Femur (tissue), 1 donor: Measurements from ENCODE around the gene NFATC1.

Experiments
- DNase-seq: peaks from one replicate; pipeline ENCODE4 v3.0.0-alpha.2; 2017

The NFATC1 gene

DNA sequence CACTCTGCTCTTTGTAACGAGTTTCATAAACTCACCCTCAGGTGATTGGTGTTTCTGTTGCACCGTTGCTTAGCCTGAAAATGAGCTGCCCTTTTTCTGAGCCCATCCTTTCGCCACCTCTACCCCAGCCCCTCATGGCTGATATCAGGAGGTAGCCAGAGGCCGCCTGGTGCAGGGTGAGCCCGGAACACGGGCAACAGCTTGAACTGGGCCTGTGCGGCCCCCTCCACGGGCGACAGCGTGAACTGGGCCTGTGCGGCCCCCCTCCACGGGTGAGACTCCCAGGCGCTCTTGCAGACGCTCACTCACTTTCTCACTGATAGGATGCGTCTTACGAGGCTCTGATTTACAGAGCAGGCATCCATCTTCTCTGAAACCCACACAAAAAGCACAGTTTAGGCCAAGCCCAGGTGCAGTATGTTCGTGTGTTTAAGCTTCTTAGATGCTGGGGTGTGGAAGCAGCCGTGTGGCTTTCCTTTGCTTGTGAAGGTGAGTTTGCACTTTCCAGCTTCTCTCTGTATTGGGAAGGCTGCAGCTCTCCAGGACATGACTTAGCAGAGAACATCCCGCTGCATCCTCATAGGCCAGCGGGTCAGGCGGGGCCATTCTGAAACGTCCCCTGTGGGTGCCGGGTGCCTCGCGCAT is 83.5 kb downstream of the NFATC1 start:
- DNase-seq, result peak; percentile 11

DNA sequence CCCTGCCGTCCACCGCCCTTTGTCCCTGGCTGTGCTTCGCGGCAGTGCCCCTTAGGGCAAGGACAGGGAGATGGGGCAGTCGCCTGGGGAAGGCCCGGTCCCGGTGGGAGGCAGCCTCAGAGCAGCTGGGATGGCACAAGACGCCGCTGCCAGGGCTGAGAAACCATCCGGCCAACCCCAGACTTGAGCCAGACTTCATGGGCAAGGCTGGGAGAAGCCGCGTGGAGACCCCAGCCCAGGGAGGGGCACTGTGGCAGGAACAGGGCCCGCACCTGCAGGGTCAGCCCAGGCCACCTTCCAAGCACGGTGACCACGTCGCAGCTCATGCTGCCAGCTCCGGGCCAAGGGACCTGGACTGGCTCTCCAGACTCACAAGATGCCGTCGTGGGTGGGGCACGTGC is 84.0 kb downstream of the NFATC1 start:
- DNase-seq, result peak; percentile 25

DNA sequence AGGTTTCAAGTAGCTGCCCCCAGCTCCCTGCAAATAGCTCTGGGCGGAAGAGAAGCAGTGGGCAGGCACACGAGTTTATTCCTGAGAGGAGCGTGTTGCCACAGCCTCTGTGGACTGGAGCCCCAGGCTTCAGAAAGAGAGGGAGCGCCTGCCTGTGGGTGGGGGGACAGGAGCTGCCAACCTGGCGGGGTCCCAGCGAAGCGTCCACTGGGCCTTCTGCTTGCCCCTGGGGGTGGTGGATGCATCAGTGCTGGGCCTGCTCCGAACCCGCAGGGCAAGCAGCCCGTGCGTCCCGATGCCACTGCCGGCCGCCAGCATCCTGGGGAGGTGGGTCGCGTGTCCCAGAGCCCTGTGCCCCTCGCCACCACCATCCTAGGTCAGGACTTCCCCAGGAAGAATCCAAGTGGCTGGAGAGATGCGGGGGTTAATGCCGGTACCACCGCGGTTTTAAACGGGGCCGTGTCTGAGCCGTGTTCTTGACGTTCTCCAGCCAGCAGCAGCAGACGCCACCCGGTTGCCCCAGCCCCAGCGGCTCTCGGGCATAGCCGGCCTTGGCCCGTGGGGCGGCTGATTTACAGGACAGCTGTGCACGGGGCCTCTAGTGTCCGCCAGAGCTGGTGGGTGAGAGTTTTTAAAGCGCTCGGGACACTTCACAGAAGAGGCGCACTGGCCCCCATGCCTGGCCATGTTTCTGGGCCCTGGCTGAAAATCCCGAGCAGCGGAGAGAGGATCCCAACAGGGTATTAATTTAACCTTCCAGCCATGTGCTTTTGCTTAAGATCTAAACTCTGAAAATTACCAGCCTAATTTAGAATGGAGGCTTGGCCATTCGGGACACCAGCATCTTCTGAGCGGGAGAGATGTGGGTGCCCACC is 84.7 kb downstream of the NFATC1 start:
- DNase-seq, result peak; percentile 32

DNA sequence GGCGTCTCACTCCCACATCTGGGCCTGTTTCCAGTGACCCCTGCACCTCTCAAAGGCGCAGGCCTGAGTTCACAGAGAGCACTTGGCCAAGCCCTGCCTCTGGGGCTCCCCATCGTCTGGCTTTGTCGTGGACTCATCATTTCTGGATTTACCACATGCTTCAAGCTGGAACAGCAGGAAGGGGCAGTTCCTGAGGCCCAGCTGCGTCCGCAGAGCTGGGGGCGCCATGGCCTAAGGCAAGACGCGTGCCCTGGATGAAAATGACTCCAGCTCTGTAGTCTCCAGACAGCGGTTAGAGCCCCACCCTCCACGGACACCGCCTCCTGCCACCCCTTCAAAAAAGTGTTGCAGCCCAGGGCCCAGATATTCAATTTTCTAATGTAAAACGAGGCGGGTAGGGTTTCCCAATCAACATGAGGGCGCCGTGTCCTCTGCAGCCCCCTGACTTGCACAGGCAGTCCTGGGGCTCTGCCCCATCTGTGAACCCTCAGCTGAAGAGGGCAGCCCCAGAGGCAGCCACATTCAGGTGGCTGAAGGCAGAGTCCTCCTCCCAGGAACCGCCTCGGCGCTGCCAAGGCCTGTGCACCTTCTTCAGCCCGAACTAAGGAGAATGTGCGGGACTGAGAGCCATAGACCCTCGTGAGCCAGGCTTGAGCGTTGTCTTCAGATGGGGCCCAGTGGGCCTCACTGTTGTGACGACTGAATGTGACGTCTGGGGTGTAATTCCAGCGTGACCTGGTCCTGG is 85.5 kb downstream of the NFATC1 start:
- DNase-seq, result peak; percentile 26

DNA sequence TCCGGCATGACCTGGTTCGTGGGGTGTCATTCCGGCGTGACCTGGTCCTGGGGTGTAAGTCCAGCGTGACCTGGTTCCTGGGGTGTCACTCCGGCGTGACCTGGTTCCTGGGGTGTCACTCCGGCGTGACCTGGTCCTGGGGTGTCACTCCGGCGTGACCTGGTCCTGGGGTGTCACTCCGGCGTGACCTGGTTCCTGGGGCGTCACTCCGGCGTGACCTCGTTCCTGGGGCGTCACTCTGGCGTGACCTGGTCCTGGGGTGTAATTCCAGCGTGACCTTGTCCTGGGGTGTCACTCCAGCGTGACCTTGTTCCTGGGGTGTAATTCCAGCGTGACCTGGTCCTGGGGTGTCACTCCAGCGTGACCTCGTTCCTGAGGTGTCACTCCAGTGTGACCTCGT is 87.7 kb downstream of the NFATC1 start:
- peak; percentile 8 for DNase-seq

DNA sequence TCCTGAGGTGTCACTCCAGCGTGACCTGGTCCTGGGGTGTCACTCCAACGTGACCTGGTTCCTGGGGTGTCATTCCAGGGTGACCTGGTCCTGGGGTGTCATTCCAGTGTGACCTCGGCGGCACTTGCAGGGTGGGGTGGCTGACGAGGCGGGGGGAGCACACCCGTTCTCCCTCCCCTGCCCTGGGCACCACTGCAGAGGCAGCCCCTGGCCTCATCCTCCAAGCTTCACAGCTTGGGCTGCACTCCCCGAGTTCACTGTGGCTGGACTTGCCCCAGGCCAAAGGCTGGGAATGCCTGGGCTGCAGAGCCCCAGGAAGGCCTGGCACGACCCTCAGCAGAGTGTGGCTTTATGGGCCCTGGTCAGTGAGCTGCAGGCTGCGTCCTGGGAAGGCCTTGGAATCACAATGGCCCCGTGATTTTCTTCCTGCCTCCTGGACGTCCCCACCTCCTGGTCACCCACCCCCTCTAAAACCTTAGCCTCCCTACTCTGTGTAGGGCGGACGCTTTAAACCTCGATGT is 88.3 kb downstream of the NFATC1 start:
- peak; percentile 22 for DNase-seq

DNA sequence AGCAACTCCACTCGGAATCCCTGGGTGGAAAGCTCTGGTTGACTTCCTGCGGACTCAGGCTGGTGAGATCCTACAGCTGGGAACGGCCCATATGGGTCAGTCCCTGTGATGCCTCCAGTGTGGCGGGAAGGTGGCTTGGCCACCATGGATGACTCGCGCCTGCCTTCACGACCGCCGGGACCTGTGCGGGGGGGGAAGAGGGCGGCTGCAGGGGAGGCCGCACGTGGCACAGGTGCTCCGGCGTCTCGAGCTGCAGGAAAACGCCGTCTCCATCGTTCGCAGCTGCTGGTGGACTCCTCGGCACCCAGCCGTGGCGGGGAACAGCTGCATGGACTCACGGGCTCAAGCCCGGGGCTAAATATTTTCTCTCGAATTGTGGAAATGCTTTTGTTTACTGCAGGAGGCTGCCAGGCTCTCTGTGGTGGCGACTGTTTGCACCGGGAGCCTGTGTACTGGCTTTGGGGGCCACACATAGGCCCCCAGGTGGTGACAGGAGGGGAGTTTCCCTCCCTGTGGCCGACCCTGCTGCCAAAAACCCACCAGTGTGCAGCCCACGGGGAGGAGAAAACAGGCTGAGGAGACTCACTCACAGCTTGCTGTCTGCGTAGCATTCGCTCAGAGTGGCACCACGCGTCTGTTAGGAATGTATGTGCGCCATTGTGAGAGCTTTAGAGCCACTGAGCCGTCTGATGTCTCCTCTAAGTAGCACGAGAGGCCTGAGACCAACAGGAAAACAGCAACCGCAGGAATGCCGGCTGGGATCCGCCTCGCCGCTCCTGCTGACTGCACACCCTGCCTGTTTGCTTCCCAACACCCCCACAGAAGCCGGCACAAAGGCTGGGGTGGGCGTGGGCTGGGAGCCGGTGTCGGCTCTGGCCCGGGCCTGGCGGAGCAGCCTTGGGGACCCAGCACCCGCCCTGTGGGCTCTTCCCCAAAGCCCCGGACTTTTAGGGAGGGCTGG is 89.2 kb downstream of the NFATC1 start:
- peak; percentile 86 for DNase-seq

DNA sequence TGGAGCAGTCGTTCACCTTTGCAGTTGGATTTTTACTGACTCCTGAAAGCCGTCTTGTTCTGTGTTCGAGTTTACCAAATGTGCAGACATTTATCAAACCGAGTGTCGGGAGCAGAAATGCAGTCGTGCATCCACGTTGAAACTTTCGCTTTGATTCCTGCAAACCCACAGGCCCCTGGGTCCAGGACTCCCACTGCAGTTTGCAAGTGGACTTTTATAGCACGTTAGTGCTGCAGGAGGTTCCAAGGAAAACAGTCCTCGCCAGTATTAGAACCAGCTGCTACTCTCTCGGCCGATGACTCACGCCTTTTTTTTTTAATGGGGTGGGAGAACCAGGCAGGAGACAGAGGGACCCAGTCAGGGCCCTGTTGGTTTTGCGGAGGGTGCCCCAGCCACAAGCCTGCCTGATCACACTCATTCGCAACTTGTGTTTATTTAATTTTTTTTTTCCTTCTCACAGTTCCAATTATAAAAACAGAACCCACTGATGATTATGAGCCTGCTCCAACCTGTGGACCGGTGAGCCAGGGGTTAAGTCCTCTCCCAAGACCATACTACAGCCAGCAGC is 90.1 kb downstream of the NFATC1 start:
- DNase-seq, result peak; percentile 77

DNA sequence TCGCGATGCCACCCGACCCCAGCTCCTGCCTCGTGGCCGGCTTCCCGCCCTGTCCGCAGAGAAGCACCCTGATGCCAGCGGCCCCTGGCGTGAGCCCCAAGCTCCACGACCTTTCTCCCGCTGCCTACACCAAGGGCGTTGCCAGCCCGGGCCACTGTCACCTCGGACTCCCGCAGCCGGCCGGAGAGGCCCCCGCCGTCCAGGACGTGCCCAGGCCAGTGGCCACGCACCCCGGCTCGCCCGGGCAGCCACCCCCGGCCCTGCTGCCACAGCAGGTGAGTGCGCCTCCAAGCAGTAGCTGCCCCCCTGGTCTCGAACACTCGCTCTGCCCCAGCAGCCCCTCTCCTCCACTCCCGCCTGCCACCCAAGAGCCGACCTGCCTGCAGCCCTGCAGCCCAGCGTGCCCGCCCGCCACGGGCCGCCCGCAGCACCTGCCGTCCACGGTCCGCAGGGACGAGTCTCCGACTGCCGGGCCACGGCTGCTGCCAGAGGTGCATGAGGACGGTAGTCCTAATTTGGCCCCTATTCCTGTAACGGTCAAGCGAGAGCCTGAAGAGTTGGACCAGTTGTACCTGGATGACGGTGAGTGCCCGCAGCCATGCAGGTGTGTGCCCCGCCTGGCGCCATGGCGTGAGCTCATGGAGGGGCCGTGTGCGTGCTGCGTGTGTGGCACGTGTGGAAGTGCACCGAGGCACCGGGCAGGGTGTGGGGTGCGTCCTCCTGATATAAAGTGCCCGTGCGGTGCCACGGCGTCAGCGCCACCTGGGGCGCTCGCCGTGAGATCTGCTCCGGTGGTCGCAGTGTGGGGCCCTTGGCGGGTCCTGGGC is 90.8 kb downstream of the NFATC1 start:
- peak; percentile 31 for DNase-seq

DNA sequence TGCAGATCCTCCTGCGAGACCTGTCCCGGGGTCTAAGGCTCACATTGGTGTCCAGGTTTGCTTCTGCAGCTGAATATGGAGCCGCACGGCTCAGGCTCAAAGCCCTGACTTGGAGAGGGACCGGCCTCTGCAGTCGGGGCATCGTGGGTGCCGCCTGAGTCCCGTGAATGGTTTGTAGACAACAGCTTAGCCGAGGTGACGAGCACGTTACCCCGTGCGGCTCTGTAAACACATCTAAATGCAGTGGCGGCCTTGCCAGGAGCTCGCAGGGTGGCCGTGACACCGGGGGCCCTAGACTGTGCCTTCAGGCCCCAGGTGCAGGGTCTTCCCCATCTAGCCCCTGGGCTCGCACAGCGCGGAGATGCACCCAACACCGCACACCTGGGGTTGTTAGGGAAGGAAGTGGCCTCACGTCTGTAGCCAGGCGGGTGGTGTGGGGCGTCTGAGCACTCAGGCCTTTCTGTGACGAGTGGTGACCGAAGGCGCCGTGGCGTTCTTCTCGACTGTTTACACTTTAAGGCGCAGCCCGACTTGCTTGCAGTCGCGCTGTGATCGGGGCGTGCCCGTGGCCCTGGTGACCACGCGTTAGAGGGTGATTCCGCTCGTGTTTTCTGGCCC is 91.6 kb downstream of the NFATC1 start:
- DNase-seq, result peak; percentile 21

DNA sequence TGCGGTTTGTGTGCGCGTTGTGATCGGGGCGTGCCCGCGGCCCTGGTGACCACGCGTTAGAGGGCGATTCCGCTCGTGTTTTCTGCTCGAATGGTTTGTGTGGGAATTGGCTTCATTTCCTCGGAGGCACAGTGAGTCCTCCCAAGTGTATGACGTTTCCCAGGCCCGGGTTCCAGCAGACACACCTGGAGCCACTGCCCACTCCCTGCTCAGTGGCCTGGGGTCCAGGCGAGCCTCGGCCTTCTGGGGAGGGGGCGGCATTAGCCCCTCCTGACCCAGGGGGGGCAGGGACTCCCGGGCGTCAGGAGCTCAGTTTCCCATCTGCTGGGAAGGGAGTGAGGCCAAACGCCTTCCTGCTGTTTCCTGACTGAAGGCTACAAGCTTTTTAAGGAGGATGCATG is 92.1 kb downstream of the NFATC1 start:
- DNase-seq, result peak; percentile 20

DNA sequence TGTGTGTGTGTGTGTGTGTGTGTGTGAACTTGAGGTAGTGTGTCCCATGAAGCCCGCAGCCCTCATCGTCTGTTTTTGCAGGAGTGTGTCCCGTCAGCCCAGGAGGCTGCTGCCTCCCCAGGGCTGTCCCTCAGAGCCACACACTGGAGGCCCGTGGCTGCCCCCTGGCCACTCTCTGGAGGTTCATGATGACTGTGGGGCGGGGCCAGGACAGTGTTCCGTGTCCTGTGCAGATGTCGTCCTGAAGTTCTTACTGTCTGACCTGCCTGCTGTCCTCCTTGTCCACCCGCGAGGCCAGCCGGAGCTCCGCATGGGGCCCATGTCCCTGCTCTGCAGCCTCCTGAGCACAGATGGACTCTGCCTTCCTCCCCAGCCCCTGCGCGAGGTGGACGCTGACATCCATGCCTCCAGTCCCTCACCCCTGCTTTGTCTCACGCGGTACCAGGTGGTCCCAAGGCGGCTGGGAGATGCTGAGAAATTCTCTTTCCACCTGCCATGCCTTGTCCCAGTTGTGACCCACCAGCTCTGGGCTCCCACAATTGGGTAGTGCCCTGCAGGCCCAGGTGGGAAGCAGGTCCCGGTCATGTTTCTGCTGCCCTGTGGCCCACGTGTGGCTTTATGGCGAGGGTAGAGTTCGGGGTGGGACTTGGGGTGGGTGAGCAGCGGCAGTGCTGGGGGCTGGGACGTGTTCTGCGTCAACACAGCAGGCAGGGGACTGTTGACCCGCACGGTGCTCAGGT is 92.8 kb downstream of the NFATC1 start:
- DNase-seq, result peak; percentile 21

DNA sequence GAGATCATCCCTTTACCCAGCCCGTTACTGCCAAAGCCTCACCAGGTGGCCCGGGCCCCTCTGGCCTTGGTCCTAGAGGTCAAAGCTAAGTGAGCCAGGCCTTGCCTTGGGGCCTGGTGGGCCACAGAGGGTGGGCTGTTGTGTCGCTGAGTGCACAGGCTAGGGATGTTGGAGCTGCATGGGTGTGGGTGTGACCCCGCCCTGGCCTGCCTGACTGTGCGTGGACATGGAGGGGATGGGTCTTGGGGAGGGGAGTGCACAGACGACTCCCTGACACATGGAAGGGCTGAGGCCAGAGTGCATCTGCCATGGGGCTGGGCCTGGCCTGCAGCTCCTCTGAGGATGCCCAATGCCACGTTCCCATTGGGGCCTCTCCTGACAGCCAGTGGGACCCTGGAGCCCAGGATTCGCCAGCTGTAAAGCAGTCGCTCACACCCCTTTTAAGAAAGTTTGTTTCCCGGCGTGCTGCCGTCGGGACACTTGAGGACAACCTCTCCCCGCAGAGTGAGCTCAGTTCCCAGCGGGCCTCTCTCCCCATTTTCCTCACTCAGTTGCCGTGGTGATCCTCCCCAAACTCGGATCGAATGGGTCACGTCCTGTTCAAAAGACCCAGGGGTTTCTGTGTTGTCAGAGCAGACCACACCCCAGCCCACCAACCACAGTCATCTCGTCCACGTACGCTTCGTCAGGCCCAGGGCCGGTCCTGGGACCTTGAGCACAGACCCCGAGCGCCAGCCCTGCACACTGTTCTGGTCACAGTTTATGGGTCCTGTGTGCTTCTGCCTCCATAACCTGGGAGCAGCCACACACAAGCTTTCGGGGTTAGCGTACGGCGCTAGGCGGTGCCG is 93.5 kb downstream of the NFATC1 start:
- peak; percentile 21 for DNase-seq

DNA sequence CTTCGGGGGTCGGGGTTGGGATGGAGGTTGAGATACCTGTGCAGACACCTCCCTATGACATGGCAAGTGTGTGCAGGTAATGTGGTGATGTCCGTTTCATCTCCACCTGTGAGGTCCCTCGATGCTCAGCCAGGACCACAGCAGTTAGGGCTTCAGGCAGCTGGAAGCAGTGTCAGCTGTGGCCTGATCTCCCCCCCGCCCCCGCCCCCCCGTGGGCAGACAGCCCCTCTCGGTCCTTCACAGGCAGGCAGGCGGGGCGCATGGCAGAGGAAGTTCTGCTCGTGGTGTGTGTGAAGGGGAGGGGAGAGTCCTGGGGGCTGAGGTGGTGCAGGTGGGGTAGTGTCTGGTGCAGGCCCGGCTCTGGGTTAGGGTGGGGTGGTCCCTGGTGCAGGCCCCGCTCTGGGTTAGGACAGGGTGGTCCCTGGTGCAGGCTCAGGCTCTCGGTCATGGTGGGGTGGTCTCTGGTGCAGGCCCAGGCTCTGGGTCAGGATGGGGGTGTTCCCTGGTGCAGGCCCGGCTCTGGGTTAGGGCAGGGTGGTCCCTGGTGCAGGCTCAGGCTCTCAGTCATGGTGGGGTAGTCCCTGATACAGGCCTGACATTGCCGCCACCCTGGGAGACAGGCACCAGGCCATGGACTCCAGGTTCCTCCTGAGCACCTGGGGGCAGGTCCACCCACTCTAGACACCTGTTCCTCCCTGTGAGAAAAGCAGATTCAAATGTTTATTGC is 94.3 kb downstream of the NFATC1 start:
- peak; percentile 19 for DNase-seq

DNA sequence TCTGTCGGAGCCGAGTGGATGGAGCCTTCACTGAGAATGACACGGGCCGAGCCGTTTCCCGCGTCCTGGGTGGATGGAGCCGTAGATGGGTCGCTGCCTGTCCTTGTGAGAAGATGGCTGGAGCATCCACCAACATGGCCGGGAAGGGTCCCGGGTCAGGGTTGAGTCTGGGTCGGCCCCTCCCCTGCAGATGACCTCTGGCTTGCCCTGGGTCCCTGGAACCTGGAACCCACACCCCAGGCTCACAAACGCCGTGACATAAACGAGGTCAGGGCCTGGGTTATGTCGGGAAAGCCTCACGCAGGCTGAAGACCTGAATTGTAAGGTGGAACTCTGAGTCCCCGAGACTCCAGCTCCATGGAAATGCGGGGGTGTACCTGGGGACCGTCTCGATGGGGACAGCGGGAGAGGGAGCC is 94.9 kb downstream of the NFATC1 start:
- DNase-seq, result peak; percentile 12

DNA sequence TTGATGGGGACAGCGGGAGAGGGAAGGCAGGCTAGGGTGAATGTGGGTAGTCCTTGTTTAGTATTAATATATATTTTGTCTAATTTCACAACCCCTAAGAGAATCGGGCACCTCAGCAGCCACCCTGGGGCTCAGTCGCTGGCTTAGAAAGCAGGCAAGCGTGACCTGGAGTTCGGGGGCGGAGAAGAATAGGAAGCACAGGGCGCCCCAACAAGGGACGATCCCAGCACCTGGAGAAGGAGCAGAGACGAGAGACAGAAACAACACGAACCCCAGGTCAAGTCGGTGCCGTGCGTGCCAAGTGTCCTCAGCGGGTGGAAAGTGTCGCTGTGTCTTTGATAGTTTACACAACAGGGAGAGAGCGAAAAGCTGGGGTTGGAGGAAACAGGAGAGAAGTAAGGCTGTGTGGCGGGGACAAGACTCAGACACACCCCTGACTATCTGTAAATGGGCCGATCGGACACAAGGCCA is 95.4 kb downstream of the NFATC1 start:
- peak; percentile 16 for DNase-seq

DNA sequence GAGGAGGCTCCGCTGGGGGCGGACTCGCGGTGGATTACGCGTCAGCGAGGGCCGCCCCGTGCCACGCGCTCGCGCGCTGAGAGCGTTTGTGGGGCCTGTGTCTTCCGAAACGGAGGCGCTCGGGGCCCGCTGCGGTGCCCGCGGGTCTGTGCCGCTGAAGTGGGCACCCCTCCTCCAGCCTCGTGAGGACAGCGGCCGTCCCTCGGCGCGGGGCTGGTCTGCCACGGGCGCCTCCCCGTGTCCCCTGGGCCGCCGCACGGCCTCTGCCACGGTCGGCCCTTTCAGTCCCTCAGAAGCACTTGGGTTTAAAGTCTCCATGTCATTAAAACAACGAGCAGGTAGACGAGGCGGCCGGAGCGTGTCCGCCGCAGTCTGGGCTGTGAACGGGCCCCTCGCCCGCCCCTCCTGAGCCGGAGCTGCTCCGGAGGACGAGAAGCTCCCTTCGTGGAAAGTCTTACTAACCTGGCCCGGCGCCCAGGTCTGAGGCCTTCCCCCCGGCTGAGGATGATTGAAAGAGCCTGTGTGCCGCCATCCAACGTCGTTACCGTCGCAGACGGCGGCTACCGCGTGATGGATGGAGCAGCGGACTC is 97.6 kb downstream of the NFATC1 start:
- peak; percentile 31 for DNase-seq
